Measurements from ENCODE around the gene TMEM41B. TPM values are rescaled to one million over a fixed set of nuclear protein-coding genes. Genes with fewer than 3 reads are reported as not detected.

TMEM41B gene
- total RNA-seq, 1 donor from 2014 or later, result 27.0 TPM

DNA sequence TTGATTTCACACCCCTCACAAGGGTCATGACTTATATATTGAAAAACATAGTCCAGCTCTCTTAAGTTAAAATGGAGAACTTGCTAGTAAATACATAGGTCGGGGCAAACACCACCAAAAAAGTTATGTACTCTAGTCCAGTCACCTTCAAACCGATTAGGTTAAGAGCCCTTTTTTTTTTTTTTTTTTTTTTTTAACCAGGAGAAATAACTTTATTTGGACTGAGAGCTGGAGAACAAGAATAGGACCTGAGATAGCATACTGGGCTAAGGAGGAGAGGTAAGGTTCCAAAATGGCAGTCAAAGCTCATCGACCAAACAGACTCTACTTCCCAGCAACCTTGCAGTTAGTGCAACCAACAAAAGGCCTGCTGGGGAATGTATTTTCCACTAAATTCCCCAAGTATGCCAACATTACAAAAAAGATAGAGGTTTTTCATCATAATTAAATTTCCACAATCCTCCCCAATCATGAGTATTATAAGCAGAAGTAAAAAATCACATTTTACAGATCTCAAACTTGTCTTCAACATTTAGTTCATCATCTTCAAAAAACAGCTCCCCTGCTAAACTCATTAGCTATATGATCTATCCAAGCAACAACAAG lies 3.8 kb downstream of the TMEM41B start:
- DNase-seq (ENCODE audit: low spot score), result no peak

DNA sequence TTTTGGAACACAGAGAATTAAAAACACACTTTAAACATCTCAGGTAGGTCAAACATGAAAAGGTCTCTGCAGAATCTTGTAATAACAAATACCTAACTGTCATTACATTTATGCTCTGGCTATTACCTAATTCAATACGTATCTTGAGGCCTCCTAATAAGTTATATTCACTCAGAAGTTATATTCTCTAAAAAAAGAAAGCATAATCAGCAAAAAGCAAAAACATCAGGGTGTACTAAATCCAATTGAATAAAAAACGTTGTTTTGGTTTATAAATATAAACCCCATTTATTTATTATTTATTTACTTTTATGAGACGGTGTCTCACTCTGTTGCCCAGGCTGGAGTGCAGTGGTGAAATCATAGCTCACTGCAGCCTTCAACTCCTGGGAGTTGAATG lies 10.2 kb downstream of the TMEM41B start:
- no peak for DNase-seq (ENCODE audit: low spot score)

DNA sequence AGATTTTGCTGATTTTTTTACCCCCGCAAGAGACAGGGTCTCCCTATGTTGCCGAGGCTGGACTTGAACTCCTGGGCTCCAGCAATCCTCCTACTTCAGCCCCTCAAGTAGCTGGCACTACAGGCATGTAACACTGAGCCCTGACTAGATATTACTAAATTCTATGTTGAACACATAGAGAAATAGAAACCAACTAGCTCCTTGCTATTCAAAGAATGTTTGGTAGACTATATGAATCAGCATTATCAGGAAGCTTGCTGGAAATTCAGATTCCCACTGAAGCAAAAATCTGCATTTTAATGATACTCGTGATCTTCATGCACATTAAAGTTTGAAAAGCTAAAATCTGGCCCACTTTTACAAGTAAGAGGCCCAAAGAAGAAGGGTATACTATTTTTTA lies 11.9 kb downstream of the TMEM41B start:
- no peak for DNase-seq (ENCODE audit: low spot score)

DNA sequence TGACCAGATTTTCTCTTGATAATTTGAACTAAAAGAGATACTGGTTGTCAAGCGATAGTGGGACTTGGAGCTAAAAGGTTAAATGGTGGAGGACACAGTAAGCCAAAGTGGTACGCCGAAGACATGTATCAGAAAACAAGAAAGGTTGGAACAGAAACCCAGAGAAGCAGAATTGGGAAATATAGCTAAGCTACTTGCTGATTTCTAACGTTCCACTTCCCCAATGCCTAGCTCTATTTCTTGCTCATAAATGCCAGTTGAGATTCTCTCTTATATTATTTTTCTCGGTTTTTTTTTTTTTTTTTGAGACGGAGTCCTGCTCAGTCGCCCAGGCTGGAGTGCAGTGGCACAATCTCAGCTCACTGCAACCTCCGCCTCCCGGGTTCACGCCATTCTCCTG lies 12.7 kb downstream of the TMEM41B start:
- DNase-seq (ENCODE audit: low spot score), result no peak

DNA sequence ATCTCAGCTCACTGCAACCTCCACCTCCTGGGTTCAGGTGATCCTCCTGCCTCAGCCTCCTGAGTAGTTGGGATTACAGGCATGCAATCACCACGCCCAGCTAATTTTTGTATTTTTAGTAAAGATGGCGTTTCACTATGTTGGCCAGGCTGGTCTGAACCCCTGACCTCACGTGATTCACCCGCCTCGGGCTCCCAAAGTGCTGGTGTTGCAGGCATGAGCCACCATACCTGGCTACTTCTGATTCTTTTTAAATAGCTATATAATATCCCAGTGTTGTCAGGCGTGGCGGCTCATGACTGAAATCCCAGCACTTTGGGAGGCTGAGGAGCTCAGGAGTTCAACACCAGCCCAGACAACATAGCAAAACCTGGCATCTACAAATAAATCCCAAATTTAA lies 20.7 kb downstream of the TMEM41B start:
- no peak for DNase-seq (ENCODE audit: low spot score)

DNA sequence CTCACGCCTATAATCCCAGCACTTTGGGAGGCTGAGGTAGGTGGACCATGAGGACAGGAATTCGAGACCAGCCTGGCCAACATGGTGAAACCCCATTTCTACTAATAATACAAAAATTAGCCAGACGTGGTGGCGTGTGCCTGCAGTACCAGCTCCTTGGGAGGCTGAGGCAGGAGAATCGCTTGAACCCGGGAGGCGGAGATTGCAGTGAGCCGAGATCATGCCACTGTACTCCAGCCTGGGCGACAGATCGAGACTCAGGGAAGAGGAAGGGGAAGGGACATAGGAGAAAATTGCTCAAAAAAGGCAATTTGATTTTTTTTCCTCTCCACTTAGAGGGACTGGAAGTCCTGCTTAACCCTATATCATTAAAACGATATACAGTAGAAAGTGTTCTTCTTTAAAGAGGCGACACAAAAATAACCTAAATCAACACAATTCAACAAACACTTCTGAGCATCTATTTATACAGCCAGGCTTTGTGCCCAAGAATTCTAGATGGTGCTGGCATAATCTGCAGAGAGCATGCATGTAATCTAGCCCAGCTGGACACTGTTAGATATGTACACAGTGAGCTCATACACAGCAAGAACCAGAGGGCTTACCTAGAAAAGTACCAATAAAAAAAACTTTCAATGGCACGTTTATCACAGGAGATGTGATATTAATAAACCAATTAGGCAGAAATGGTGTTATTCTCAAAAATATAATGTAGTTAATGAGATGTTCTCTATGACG lies 28.4 kb downstream of the TMEM41B start:
- DNase-seq (ENCODE audit: low spot score), result no peak

DNA sequence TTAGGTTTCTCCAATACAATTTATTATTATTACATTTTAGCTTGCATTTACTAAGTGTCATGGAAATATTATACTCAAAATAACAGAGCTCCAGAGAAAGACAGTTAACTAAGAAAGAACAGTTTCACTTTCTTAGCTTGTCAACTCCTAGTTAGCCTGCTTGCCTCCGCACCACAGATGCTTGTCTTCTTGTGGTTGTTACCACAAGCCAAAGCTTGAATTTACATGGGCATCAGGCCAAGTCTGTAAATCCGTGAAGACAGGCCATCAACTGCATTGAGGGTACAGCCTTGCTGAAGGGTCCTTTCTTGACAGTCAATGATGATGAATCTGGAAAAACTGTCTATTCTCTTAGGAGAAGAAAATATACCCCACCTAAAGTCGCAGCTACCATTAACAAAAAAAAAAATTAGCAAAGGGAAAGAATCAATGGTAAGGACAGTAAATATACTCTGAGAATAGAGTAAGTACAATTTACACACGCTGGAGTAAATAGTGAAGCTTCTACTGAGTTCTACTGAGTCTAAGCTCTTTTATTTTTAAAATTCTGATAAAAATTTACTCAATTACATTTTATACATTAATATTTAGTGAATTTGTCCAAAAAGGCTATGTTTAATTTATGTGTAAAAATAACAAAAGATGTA lies 33.6 kb downstream of the TMEM41B start:
- peak; percentile 18 for DNase-seq (ENCODE audit: low spot score)

DNA sequence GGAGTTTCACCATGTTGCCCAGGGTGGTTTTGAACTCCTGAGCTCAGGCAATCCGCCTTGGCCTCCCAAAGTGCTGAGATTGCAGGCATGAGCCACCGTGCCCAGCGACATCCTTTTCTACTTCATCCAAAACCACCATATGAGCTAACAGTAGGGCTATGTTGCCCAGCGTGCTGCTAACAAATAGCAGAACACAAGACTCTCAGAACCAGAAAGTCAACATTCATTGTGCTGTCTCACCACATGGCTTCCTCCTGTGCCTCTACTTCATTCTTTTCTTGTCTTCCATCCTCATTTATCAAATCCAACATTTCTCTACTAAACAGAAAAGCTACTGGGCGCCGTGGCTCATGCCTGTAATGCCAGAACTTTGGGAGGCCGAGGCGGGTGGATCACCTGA lies 37.2 kb downstream of the TMEM41B start:
- no peak for DNase-seq (ENCODE audit: low spot score)

DNA sequence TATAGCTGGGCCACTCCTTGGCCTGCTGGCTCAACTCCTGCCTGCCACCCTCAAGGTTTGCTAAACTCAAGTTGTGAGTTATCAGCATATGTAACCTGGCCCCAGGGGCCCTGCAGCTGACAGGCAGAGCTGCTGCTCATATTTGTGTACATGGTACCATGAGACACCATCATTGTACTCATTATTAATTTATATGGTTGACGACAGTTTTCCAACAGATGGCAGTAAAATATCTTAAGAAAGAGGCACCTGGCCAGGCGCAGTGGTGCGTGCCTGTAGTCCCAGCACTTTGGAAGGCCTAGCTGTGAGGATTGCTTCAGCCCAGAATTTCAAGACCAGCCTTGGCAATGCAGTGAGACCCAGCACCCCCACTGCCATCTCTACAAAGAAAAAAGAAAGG lies 37.8 kb downstream of the TMEM41B start:
- DNase-seq (ENCODE audit: low spot score), result no peak

DNA sequence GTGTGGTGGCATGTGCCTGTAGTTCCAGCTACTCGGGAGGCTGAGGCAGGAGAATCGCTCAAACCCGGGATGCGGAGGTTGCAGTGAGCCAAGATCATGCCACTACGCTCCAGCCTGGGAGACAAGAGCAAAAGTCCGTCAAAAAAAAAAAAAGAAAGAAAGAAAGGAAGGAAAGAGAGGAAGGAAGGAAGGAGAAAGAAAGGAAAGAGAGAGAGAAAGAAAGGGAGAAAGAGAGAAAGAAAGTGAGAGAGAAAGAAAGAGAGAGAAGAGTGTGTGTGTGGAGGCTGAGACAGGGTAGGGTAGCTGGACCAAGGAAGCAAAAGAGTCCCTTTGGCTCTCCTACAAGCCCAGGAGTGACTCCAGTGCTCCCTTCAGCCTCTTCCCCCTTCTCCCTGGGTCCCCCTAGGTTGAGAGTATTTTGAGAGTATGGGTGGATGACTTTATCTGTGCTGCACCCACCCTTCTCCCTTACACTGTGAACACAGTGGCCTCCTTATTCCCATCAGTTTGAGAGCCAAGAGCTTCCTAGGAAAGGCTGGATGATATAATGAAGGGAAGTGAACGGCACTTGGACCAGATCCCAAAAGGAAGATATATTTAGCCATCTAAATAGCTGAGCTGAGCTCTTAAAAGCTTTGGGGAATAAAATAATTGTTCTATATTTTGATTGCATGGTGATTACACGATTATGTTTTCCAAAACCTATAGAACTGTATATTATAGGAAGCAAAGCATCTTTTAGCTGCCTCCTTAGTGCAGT lies 39.7 kb downstream of the TMEM41B start:
- DNase-seq (ENCODE audit: low spot score), result peak; percentile 32

DNA sequence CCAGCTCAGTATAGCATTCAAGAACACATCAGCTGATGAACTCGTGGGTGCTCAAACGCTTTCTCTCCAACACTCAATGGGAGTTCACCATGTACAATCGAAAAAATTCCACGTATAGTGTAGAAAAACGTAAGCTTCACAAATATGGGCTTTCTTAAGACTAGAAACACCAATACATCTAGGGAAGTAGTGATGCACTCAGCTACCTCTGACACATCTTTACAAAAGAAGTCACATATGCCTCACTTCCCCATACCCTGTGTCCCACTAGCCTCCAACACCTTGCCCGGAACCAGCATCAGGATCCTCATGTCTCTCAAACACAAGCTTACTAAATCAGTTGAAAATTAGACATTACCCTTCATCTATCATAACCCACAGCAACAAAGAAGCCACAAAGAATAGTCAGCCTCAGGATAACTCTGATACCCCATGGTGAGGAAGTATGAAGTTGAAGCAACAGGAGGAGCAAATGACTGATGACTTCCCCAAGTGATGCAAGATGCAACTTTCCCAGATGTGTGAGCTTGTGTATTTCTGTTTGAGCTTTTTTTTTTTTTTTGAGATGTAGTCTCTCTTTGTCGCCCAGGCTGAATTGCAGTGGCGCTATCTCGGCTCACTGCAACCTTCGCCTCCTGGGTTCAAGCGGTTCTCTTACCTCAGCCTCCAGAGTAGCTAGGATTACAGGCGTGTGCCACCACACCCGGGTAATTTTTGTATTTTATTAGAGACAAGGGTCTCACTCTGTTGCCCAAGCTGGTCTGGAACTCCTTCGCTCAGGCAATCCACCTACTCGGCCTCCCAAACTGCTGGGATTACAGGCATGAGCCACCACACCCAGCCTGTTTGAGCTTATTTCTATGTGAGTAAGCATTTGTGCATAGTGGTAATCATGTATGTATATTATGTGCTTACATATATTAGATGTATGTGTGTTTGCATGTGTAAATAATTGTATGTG lies 40.7 kb downstream of the TMEM41B start:
- peak; percentile 21 for DNase-seq (ENCODE audit: low spot score)

DNA sequence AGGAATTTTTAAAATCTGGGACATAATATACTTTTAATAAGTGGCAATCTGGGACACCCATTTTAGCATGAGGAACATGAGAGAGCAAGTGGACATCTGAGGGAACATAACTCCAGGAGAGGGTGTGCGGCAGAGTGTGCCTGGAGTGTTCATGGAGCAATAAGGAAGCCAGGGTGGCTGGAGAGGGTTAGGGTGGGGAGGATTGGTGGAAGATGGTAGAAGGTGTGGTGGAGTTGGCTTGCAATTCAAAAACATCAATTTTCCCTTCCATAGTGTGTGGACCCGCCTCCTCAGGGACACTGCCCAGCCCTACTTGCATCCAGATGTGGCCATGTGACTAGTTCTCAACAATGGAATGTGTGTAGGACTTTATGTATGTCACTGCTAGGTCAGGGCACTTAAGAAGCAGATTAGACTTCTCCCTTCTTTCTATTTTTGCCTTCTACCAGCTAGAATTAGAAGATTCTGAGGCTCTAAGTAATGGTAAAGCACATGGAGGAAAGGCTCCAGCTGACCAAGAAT lies 44.8 kb downstream of the TMEM41B start:
- DNase-seq (ENCODE audit: low spot score), result no peak

DNA sequence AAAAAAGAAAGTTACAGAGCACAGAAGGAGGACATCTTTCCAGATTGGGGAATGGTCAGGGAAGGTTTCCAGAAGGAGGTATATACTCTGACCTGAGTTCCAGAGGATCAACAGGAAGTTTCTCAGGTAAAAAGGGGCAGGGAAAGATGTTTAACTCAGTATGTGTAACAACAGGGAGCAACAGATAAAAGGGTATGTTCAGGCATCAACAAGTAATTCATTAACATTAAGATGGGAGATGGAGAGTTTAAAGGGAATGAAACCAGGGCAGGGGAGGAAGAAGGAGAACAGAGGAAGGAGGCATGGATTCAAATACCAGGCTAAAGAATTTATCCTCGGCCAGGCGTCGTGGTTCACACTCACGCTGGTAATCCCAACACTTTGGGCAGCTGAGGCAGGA lies 46.7 kb downstream of the TMEM41B start:
- no peak for DNase-seq (ENCODE audit: low spot score)

DNA sequence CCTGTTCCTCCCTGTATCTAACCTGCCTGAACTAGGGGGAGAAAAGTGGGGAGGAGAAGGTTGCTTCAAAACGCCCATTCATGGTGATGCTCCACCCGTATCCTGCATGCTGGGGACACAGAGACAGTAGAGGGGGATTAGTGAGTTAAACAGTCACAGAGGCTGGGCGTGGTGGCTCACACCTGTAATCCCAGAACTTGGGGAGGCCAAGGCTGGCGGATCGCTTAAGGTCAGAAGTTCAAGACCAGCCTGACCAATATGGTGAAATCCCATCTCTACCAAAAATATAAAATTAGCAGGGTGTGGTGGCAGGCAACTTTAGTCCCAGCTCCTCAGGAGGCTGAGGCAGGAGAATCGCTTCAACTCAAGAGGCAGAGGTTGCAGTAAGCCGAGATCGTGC lies 47.5 kb downstream of the TMEM41B start:
- DNase-seq (ENCODE audit: low spot score), result no peak

DNA sequence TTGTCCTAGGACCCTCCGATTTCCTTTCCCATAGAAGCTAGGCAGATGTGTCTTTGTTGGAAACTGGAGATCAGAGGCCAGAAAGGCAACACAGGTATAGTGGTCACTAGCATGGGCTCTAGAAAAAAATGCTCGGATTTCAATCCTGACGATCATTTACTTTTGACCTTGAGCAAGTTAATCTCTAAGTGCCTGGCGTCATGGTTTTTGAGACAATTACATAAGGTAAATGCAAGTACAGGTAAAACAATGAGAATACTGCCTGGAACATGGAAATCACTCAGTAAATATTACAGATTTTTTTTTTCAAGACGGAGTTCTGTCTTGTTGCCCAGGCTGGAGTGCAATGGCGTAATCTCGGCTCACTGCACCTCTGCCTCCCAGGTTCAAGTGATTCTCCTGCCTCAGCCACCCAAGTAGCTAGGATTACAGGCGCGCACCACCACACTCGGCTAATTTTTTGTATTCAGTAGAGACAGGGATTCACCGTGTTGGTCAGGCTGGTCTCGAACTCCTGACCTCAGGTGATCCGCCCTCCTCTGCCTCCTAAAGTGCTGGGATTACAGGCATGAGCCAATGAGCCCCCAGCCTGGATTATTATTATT lies 48.2 kb downstream of the TMEM41B start:
- no peak for DNase-seq (ENCODE audit: low spot score)

DNA sequence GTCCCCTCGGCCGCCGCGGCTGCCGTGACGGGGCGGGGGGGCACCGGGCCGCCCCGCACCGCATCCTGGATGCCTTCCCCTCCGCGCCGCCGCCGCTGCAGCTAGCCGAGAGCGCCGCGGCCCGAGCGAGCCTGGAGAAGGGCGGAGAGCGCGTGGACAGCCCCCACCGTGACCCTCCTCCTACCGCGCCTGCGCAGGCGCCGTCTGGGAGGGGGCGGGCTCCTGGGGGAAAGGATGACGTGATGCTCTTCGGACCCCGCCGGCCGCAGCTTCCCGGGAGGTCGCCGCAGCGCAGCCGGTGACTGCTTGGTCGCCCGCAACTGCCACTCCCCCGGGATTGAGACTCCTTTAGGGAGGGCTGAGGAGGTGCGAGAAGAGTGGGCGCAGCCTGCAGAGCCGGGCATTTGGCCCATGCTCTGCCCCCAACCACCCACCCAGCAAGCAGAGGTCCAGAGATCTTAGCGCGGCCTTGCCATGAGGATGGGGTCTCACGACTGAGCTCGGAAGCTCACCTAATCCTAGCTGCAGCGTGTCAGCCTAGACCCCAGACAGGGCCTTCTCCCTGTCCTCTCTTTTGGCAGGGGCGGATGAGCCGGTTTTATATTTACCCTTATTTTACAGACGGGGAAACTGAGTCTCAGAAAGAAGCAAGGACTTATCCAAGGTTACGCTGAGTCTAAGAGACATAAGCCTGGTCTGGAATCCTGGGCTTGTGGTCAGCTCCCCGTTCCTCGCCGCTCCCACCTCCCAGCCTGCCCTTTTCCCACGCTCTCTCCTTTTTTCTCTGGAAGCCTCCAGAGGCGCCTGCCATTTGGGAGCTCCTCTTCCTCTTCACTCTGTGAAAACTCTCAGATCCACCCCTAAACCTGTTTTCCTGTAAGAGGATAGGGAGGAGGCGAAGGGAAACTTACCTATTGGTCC lies 48.9 kb downstream of the TMEM41B start, which contains the start of gene DENND5A:
Gene DENND5A (minus strand): TSS at position 140 of the 921 bp plus-strand sequence. CDS start 281 bp downstream, outside the sequence.
- peak; percentile 91 for DNase-seq (ENCODE audit: low spot score)

DNA sequence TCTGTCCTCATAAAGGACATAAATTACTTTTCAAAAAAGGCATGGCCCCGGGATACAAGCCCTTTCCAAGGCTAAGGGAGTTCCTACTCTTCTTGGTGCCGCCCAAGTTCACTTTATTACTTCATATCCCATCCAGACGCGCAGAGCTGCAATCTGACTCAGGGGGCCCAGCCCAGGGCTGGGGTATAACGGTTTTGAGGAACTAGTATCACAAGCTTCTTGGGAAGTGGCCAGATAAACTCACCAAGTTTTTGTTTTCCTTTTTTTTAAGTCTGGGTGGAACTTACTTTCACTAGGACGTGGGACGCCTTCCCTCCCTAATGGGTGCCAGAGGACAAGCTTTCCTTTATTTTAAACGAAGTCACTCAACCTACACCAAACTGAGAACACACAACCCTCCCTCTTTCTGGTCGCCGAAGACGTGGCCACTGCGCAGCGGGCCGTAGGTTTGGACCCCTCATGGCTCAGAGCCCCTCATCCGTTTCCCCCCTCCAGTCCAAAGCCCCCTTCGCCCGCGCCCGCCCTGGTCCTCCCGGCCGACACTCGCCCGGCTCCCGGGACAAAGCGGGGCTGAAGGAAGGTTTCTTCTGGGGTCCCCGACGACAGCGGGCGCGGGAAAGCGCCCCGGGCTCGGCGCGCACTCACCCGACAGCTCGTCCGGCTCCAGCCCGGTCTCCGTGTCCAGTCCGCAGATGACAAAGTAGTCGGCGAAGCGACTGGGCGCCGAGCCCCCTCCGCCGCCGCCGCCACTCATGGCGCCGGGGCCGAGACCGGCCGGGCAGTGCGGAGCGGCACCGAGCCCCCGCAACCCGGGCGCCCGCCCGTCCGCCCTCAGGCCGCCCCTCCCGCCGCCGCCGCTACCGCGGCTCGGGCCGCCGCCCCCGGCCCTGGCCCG lies 49.8 kb downstream of the TMEM41B start:
- peak; percentile 94 for DNase-seq (ENCODE audit: low spot score)

DNA sequence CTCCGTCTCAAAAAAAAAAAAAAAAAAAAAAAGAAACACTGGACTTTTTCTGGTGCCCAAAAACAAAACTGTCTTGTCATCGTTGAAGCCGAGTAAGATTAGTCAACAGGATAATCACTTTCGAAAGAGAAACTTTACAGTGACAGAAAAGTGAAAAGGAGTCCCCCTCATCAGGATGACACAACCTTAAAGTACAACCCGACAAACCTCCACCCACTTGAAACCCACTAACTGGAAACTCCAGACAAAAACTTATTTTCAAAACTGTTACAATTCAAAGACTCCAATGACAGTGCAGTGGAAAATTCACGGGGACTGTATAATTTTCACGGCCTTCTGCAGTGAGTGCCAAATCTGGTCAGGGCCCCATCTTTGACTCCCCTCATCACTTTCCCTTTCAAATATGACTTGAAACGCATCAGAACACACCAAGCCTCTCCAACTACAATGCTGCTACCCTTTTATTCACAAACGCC lies 50.5 kb downstream of the TMEM41B start:
- no peak for DNase-seq (ENCODE audit: low spot score)

Data from umbilical cord (tissue), 2 donors.